ENCODE data around the gene PDIK1L. TPM values are rescaled to one million over a fixed set of nuclear protein-coding genes. Genes with fewer than 3 reads are reported as not detected.
"Not testable (repeated sequence)": the region's sequence is repeated elsewhere in the genome, so short reads cannot be mapped to it uniquely, and the experiment has no call there.

Gene PDIK1L
- total RNA-seq, 1 experiment from 2014 or later, result 7.9 TPM

GRCh38 chr1:26084844-26085243 lies 26.8 kb upstream of the PDIK1L start:
- DNase-seq (ENCODE audit: extremely low read depth, low read depth), result no peak

GRCh38 chr1:26089125-26089524 lies 22.5 kb upstream of the PDIK1L start:
- DNase-seq (ENCODE audit: extremely low read depth, low read depth), result no peak

- DNase-seq (ENCODE audit: extremely low read depth, low read depth), result no peak
These were observed 20.7 kb upstream of the PDIK1L start for GRCh38 chr1:26090893-26091292.

- no peak for DNase-seq (ENCODE audit: extremely low read depth, low read depth)
These were observed 19.2 kb upstream of the PDIK1L start for GRCh38 chr1:26092422-26092821.

GRCh38 chr1:26093569-26093968 lies 18.1 kb upstream of the PDIK1L start:
- not testable (repeated sequence) for DNase-seq (ENCODE audit: extremely low read depth, low read depth)

- DNase-seq (ENCODE audit: extremely low read depth, low read depth), result no peak
These were observed 17.5 kb upstream of the PDIK1L start for GRCh38 chr1:26094076-26094669.

- no peak for DNase-seq (ENCODE audit: extremely low read depth, low read depth)
These were observed 16.8 kb upstream of the PDIK1L start for GRCh38 chr1:26094677-26095383.

GRCh38 chr1:26096471-26096870 lies 15.2 kb upstream of the PDIK1L start:
- no peak for DNase-seq (ENCODE audit: extremely low read depth, low read depth)

GRCh38 chr1:26097696-26098095 lies 13.9 kb upstream of the PDIK1L start:
- DNase-seq (ENCODE audit: extremely low read depth, low read depth), result no peak

GRCh38 chr1:26098602-26099001 lies 13.0 kb upstream of the PDIK1L start:
- DNase-seq (ENCODE audit: extremely low read depth, low read depth), result no peak

GRCh38 chr1:26099780-26100179 lies 11.8 kb upstream of the PDIK1L start:
- no peak for DNase-seq (ENCODE audit: extremely low read depth, low read depth)

- DNase-seq (ENCODE audit: extremely low read depth, low read depth), result not testable (repeated sequence)
These were observed 11.4 kb upstream of the PDIK1L start for GRCh38 chr1:26100204-26100603.

- DNase-seq (ENCODE audit: extremely low read depth, low read depth), result no peak
These were observed 9.5 kb upstream of the PDIK1L start for GRCh38 chr1:26102119-26102518.

- DNase-seq (ENCODE audit: extremely low read depth, low read depth), result no peak
These were observed 9.1 kb upstream of the PDIK1L start for GRCh38 chr1:26102526-26102925.

- not testable (repeated sequence) for DNase-seq (ENCODE audit: extremely low read depth, low read depth)
These were observed 6.4 kb upstream of the PDIK1L start for GRCh38 chr1:26105226-26105548.

- no peak for DNase-seq (ENCODE audit: extremely low read depth, low read depth)
These were observed 2.1 kb upstream of the PDIK1L start for GRCh38 chr1:26109229-26110164.

GRCh38 chr1:26110731-26111529 lies 694 bp upstream of the PDIK1L start:
- DNase-seq (ENCODE audit: extremely low read depth, low read depth), result no peak

- DNase-seq (ENCODE audit: extremely low read depth, low read depth), result no peak
These were observed 767 bp downstream of the PDIK1L start for GRCh38 chr1:26112407-26112775.

- DNase-seq (ENCODE audit: extremely low read depth, low read depth), result no peak
These were observed 2.7 kb downstream of the PDIK1L start for GRCh38 chr1:26114165-26114927.
